Measurements from ENCODE around the gene SLC6A13. TPM values are rescaled to one million over a fixed set of nuclear protein-coding genes. Genes with fewer than 3 reads are reported as not detected.

Gene SLC6A13
- total and polyA plus RNA-seq, 8 donors: not detected

DNA sequence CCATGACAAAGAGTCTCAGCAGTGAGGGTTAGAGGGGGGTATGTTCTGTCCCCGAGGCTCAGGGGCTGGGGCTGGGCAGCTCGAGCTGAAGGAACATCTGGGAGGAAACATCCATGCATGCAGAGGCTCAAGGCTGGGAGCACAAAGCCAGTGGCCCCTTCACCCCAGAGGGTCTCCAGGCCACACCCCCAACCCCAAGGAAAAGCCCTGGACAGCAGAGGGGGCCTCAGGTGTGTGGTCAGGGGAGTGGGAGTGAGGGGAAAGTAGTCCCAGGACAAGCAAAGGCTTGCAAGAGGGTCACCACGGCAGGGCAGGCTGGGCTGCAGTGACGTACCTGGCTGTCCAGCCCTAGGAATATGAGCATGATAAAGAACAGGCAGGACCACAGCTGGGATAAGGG is 66.2 kb downstream of the SLC6A13 start:
- H3K27ac ChIP-seq: no peak overlapping the region
- no peaks in the 10 kb centered on the region for H3K36me3 ChIP-seq
- peaks cover 0 to 83% (median 30%) of the 10 kb centered on the region in 3 donors for H3K27me3 ChIP-seq
- WGBS, 5 donors: 70 to 87% (median 70%) methylated on average over 4 of the region's 4 CpGs
- TF ChIP-seq POLR2AphosphoS5 (IDR thresholded peaks at IDR 0.05): no peak
- no peak overlapping the region for H3K4me3 ChIP-seq
- intact Hi-C loops (cut with DNase I; ENCODE audit: low total_unique reads): no loop called here
- no peak for DNase-seq
- H3K9me3 ChIP-seq: no peaks in the 10 kb centered on the region
- peaks cover 0 to 9% (median 0%) of the 10 kb centered on the region in 4 donors for H3K4me1 ChIP-seq

DNA sequence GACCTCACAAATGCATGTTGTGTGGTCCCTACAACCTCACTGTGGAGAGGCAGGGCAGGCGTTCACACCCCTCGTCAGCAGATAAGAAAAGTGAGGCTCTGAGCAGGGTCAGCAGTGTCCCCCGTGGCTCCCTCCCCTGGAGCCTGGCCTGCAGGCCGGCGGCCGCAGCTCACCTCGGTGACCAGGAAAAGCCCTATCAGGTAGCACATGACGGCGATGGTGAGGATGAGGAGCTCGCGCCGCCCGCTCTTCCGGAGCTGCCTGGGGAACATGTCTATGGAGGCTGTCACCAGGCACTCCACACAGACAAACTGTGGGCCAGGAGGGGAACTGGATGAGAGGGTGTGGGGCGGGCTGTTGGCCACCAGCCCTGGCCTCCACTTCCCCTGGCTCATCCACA is 66.7 kb downstream of the SLC6A13 start:
- Histone ChIP-seq H3K4me3 (no peak overlapping the region), H3K9me3 (no peaks in the 10 kb centered on the region), H3K4me1 (peaks cover 0 to 9% (median 0%) of the 10 kb centered on the region in 4 donors), H3K27me3 (peaks cover 0 to 81% (median 31%) of the 10 kb centered on the region in 3 donors), H3K36me3 (no peaks in the 10 kb centered on the region), H3K27ac (no peak overlapping the region)
- no peak for DNase-seq
- no peak for TF ChIP-seq POLR2A (IDR thresholded peaks at IDR 0.05)
- TF ChIP-seq POLR2AphosphoS5 (IDR thresholded peaks at IDR 0.05): no peak
- no peak for TF ChIP-seq EP300 (IDR thresholded peaks at IDR 0.05)
- TF ChIP-seq, protein P1, sequence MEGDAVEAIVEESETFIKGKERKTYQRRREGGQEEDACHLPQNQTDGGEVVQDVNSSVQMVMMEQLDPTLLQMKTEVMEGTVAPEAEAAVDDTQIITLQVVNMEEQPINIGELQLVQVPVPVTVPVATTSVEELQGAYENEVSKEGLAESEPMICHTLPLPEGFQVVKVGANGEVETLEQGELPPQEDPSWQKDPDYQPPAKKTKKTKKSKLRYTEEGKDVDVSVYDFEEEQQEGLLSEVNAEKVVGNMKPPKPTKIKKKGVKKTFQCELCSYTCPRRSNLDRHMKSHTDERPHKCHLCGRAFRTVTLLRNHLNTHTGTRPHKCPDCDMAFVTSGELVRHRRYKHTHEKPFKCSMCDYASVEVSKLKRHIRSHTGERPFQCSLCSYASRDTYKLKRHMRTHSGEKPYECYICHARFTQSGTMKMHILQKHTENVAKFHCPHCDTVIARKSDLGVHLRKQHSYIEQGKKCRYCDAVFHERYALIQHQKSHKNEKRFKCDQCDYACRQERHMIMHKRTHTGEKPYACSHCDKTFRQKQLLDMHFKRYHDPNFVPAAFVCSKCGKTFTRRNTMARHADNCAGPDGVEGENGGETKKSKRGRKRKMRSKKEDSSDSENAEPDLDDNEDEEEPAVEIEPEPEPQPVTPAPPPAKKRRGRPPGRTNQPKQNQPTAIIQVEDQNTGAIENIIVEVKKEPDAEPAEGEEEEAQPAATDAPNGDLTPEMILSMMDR (IDR thresholded peaks at IDR 0.05): no peak
- intact Hi-C loops (cut with DNase I; ENCODE audit: low total_unique reads): no loop called here
- 75 to 81% (median 80%) methylated on average over 15 of the region's 15 CpGs for WGBS, 5 donors

DNA sequence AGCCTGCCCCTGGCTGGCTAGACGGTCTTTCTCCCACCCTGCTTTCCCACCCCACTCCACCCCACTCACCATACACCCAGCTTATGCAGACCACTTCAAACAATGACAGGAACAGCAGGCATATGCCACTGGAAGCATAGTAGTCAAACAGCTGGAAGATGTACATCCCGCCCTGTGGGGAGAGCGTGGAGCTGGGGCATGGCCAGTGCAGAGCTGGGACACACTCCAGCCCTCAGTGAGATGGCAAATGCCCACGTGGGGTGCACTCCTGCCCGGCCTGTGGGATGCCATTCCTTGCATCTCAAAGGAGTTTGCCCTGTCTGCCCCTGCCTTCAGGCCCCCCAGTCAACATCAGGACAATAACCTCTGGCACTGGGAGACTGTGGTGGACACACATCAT is 67.5 kb downstream of the SLC6A13 start:
- no peak for DNase-seq
- Histone ChIP-seq H3K27ac (no peak overlapping the region), H3K36me3 (no peaks in the 10 kb centered on the region), H3K27me3 (peaks cover 0 to 82% (median 39%) of the 10 kb centered on the region in 3 donors), H3K4me1 (peaks cover 0 to 9% (median 0%) of the 10 kb centered on the region in 4 donors), H3K4me3 (no peak overlapping the region), H3K9me3 (no peaks in the 10 kb centered on the region)
- WGBS, 5 donors: 64 to 81% (median 74%) methylated on average over 5 of the region's 5 CpGs
- intact Hi-C loops (cut with DNase I; ENCODE audit: low total_unique reads): no loop called here
- TF ChIP-seq, protein P1 (IDR thresholded peaks at IDR 0.05): no peak
- TF ChIP-seq POLR2AphosphoS5 (IDR thresholded peaks at IDR 0.05): no peak
- no peak for TF ChIP-seq EP300 (IDR thresholded peaks at IDR 0.05)
- TF ChIP-seq POLR2A (IDR thresholded peaks at IDR 0.05): no peak

DNA sequence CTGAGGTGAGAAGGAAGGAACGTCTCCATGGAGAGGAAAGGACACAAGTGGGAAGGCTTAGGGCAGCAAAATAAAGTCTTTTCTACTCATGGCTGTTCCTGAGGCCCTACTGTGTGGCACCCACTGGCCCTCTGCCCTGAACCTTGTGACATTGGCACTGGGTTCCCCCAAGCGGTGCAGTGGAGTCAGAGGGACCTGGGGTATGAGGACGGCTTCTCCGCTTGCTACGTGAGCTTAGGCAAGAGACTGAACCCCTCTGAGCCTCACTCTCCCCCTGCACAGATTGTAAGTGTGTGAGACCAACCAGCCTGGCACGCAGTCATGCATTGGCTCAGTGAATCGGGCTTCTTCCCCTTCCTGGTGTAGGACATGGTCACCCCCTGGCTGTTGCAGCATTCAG is 68.4 kb downstream of the SLC6A13 start:
- intact Hi-C loops (cut with DNase I; ENCODE audit: low total_unique reads): no loop called here
- no peaks in the 10 kb centered on the region for H3K36me3 ChIP-seq
- peaks cover 0 to 89% (median 36%) of the 10 kb centered on the region in 3 donors for H3K27me3 ChIP-seq
- WGBS, 5 donors: 78 to 90% (median 86%) methylated on average over 7 of the region's 7 CpGs
- DNase-seq: no peak
- H3K9me3 ChIP-seq: no peaks in the 10 kb centered on the region
- H3K4me3 ChIP-seq: no peak overlapping the region
- H3K4me1 ChIP-seq: peaks cover 0 to 6% (median 5%) of the 10 kb centered on the region in 4 donors
- H3K27ac ChIP-seq: no peak overlapping the region
- no peak for TF ChIP-seq POLR2A (IDR thresholded peaks at IDR 0.05)
- no peak for TF ChIP-seq POLR2AphosphoS5 (IDR thresholded peaks at IDR 0.05)
- TF ChIP-seq, protein P1 (IDR thresholded peaks at IDR 0.05): no peak
- no peak for TF ChIP-seq EP300 (IDR thresholded peaks at IDR 0.05)

DNA sequence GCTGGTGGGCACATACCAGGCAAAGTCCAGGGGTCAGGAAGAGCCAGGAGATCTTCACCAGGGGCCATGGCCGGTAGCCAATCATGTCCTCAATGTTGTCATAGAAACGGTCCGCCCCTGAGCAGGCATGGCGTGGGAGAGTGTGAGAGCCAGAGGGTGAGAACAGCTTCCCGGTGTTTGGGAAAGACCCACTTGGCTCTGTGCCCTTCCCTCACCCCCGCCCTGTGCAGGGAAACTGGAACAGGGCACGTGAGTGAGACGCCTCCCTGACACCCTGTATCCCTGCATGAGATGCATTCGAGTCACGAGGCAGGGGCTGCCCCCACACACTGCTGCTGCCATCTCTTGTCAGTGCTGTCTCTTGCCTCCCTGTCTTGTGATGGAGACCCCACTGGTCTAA is 69.4 kb downstream of the SLC6A13 start:
- no peak for TF ChIP-seq POLR2A (IDR thresholded peaks at IDR 0.05)
- TF ChIP-seq POLR2AphosphoS5 (IDR thresholded peaks at IDR 0.05): no peak
- TF ChIP-seq EP300 (IDR thresholded peaks at IDR 0.05): no peak
- TF ChIP-seq, protein P1 (IDR thresholded peaks at IDR 0.05): no peak
- Histone ChIP-seq H3K27me3 (peaks cover 0 to 87% (median 34%) of the 10 kb centered on the region in 3 donors), H3K4me3 (no peak overlapping the region), H3K27ac (no peak overlapping the region), H3K36me3 (no peaks in the 10 kb centered on the region), H3K4me1 (peaks cover 0 to 14% (median 14%) of the 10 kb centered on the region in 4 donors), H3K9me3 (no peaks in the 10 kb centered on the region)
- DNase-seq: no peak
- 62 to 71% (median 67%) methylated on average over 10 of the region's 10 CpGs for WGBS, 5 donors
- intact Hi-C loops (cut with DNase I; ENCODE audit: low total_unique reads): no loop called here
